HG03139 (cell line): Measurements from ENCODE around the gene PTPRD.

Experiments
- ATAC-seq: cut with Tn5 transposase; IDR thresholded peaks from one replicate; pipeline ENCODE4 v1.9.1; 2021; ENCODE audit not compliant: unreplicated experiment

The PTPRD gene

DNA sequence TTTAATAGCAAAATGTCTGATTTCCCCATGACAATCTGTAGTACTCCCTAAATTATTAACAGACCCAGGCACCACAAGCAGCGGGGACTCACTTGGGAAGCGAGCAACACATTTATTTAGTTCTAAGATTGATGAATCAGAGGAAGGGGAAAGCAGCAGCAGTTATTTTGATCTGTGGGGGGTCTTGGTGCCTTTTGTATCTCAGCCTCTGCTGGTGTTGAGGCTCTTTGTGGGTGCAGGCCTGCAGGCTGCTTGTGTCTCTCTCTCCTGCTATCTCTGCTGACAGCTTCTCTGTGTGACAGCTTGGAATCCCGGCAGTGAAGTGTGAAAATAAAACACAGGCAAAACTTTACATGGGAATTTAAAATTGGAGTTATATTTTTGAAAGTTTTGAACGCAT lies 1935.1 kb downstream of the PTPRD start:
- no peak for ATAC-seq

DNA sequence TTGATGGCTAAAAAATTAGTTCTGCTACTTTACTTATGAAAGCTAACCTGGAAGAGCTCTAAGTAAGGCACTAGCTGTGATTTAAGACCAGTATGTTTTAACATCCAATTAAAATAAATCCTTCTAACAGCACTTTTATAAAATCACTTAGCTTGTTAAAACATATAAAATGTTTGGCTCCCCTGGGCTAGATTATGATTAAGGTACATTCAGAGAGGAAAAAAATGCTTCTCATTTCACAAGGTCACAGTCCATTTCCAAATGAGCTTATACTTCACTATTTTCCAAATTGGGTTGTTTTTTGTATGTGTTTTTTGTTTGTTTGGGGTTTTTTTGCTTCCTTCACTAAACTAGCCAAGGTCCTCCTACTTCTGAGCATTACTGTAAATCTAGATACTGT lies 1938.3 kb downstream of the PTPRD start:
- no peak for ATAC-seq

DNA sequence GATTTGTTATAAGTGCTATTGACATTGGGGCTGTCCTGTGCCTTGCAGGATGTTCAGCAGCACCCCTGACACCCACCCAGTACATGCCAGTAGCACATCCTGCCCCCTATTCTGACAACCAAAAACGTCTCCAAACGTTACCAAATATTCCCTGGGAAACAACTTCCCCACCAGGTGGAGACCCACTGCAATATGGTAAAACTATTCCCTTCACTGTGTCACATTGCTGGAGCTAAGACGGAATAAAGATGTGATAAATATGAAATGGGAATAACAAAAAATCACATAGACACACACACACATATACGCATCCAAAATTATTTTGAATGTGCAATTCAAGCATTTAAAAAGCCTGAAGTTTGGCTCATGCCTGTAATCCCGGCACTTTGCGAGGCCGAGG lies 1939.0 kb downstream of the PTPRD start:
- no peak for ATAC-seq

DNA sequence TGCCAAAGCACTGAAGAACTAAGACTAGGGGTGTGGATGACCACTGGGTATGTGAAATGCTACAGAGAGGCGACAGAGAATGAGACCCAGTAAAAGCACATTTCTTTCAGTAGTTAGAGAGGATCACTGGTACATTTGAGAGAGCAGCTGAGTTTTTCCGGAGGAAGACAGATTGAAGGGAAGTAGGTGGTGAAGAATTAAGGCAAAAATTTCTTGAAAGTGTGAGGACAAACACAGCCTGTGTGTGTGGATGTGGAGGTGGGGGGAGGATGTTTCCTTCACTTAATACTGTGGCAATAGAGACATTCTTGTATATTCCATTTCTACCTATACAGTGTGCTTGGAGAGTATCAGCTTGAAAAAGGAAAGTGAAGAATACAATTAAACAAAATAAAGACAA lies 1942.1 kb downstream of the PTPRD start:
- ATAC-seq = no peak

DNA sequence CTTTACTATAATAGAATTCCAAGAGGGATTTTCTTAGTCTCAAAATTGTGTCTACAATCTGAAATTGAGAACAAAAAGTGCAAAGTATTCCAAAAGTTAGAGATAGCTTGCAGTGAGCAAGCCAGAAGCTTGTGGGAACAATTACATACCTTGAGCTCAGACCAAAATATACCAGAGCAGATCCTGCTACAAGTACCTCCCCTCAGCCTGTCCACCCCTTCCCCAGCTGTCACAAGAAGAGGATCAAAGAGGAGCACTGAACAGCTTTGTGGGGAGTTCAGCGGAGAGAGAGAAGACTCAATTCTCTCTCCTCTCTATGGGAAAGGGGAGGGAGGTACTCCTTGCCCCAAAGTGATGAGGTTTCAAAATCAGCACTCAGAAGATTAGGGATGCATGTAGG lies 1944.1 kb downstream of the PTPRD start:
- no peak for ATAC-seq

DNA sequence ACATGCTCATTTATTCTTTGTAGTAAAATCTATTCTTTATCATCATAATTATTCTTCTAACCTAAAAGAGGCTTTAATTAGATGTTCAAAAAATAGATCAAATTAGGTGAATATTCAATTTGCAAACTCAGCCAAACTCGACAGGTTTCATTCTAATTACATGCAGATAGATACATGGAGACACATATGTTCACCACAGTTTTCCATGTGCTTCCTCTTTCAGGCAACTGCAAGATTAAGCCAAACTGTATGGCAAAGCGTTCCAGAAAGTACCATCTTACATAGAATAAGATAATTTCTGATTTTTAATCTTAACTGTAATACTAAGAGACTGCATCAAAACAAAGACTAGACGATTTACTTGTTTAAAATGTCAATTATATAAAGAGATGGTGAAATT lies 1944.6 kb downstream of the PTPRD start:
- no peak for ATAC-seq

DNA sequence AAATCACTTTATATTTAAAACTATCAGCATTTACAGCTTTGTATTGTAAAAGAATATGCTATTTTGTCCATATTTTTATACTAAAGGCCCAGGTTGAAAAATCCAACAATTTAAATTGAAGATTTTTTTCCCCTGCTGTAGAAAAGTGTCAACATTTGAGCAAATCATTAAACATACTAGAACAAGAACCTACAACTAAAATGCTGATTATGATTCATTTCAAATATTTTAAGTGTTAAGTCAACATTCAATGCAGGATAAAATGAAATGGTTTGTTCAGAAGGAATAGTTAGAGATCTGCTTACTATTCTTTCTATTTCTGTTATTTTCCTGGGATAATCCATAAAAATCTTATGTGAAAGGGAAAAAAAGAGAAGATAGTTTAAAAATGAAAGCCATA lies 1946.7 kb downstream of the PTPRD start:
- ATAC-seq = no peak

DNA sequence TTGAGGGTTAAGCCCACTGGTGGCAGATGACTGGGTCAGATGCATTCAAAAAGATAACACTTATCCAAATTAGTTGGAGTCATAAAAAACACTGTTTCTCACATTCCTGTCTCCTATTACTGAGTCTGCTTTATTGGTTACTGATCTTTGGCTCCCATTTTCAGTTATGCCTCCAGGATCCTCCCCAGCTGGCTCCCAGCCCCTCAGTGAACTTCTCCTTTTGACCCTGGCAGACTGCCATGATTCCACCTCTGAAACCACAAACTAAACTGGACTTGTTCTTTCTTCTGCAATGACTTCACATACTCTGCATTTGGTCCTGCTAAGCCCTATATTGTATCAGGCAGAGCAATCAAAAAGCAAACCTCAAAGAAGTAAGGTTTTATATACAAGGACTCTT lies 1952.4 kb downstream of the PTPRD start:
- no peak for ATAC-seq

DNA sequence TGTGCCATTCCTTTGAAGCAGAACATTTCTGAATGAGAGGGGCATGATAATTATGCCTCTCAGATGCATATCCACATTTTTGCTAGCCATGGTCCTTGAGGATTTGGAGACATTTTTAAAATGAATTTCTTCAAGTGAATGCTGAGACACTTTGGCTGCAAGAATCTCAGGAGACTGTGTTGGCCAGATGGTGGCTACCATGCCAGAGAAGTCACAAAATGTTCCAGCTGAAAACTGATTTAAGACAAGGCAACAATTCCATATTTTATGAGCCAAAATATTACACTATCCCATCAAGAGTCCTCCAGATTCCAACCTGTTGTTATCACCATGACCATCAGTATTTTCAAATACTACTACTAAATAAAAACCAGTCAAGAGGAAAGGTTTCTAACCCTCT lies 1953.7 kb downstream of the PTPRD start:
- no peak for ATAC-seq

DNA sequence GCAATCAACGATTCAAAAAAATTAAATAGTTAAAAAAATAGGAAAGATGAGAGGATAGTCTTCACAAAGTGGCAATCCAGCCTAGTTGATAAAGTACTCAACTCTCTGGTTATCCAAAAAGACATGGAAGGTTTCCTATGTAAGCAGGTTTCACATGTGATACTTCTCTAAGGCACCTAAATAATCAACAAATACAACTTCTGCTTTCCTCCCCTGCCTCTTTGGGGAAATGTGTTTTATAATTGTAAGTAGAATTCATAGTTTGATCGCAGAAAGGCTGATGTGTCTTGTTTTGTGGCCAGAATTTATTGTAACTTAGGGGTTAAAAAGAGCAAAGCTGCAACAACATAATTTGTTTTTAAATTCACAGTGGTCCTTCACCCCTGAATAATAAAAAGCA lies 1957.7 kb downstream of the PTPRD start:
- ATAC-seq = no peak

DNA sequence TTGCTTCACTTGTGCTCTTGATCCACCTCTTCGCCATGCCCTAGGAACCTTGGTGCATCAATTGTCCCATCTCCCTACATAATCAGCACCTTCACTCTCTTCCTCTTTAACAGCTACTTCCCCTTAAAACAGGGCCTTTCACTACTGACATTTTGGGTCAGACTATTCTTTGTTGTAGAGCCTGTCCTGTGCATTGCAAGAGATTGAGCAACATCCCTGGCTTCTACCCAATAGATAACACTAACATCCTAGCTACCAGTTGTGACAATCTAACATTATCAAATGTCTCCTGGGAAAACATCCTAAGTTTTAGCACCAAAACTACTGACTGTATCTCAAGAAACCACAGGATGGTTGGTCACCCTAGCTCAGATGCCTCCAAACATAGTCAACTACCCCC lies 1958.9 kb downstream of the PTPRD start:
- ATAC-seq = no peak

DNA sequence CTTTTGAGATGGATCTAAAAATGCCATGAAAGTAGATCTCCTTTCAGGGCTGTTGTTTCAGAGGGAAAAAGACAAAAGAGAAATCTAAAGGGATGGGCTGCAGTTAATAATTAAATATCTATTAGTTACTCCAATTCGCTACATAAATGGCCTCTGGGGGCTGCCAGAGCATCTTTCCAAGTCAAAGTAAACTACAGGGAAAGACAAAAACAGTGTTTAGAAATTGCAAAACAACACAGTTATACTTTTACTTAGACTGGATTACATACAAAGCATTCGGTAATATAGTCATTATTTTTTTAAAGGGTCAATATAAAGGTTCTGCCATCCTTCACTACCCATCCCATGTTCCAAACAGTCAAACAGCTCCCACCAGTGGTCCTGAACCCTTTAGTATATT lies 1959.7 kb downstream of the PTPRD start:
- no peak for ATAC-seq

DNA sequence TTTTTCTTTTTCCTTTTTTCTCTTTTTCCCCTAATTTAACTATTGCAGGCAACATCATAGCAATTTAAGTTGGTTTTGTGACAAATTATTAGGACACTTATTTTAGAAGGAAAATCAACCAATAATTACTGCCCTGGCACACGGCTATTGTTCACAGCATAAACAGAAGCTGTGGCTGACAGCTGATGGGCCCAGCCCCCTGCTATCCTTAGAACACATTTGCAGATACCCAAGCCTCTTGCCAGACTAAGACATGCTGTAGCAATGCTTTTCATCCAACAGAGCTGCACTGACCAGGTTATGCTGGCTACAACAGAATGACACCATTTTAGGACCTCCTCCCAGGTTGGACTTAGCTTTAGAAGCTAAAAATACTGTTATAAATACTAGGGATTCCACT lies 1960.5 kb downstream of the PTPRD start:
- ATAC-seq = no peak

DNA sequence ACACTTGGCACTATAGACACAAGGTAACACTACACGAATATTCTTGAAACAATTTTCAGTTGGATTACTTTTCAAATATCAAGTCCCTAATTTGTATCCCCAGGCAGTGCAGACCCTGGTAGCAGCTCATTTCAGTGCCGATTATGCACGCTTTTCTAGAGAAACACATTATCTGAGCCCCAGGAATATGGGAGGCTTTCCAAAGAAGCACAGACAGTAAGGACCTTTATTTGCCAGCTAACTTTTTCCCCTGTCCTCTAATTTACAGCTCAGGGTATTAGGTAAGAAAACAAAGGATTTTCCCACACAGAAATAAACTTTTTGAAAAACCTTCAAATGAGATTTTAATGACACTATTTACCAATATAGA lies 1961.0 kb downstream of the PTPRD start:
- no peak for ATAC-seq

DNA sequence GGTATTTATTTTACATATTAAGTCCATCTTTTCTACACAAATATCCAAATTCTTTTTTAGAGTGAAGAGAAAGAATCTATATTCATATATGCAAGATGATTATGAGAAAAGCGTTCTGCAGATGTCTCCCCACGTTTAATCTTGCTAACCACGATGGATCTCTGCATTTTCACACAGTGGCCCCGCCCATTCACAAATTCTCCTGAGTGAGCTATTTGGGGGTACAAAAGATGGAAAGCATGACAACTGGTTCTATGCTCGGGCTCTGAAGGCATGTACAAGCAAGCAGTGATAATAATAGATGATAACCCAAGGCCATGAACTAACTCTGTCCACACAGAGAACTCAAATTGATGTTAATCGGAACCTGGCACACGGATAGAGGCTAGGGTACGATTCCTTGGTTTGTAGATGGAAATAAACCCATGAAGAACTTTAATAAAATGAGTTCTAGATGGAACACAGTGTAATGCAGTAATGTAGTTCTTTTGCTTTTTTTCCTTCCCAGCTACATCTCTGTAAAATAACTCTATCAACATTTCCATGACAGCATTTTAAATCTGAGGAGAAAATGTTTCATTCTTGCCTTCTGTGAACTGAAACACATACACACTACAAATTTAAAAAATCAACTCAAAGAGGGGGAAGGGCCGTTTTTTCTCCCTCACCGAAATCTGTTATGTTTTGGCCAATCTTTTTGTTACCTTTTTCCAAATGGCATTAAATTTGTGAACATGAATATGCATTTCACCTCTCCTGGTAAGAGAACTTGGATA lies 1961.5 kb downstream of the PTPRD start:
- ATAC-seq = no peak

DNA sequence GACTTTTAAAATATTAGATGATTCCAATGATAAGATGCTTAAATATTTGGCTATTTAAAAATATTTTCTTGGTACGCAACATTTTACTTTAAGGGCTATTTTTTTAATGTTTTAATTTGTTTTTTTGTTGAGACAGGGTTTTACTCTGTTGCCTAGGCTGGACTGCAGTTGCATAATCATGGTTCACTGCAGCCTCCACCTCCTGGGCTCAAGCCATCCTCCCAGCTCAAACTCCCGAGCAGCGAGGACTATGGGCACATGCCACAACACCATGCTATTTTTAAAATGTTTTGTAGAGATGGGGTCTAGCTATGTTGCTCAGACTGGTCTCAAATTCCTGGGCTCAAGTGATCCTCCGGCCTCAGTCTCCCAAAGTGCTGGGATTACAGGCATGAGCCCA lies 1963.0 kb downstream of the PTPRD start:
- ATAC-seq = no peak

DNA sequence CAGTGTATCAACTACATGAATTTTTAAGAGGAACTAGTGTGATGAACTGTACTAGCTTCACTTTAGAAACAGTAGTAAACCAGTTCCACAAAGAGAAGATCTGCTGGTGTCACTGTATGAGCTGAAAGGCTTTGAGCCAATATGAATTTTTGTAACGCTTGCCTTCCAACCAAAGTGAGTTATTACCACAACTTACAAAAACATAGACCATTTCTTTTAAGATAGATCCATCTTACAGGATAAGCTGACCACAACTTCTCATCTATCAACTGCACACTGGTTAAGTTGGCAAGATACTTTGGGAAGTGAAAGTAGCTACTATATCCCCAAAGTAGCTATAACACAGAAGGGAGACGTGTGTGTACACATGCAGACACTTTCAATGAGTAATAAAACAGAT lies 1963.6 kb downstream of the PTPRD start:
- peak; percentile 63 for ATAC-seq

DNA sequence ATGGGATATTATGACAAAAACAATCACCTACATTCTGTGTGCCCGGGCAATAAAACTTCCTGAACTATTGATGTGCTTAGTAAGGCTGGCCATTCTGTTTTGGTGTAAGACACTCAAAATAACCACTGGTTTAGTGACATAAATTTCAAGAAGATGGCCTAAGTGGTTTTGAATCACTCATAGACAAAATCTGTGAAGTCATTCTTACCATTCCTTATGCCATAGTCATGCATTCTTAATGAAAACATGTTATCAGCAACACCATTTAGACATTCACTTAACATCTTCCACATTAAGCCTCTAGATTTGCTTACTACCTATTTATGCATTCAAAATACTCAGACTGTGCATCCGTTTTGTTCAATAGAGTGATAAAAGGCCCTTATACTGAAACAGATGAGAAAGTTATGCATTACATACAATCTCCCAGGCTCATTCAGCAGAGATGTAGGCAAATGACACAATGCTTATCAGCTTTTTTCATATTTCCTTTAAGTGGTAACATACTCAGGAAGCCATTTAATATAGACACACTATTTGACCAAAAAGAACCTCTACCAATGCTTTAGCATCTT lies 1964.4 kb downstream of the PTPRD start:
- ATAC-seq = no peak

DNA sequence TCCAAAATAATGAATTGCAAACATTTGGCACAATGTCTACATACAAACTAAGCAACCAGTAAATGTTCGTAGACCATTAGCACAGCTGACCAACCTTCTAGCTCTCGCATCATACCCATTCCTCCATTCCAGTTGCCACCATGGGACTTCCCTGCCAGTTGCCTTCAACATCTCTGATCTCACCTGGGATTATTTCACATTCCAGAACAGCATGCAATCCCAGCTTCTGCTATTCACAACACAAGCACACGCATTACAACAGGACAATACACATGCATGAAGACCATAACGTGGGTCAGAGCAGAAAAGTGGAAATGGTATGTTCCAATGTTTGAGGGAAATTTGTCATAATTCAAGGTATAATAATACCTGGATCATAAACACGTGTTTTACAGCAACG lies 1965.0 kb downstream of the PTPRD start:
- no peak for ATAC-seq

DNA sequence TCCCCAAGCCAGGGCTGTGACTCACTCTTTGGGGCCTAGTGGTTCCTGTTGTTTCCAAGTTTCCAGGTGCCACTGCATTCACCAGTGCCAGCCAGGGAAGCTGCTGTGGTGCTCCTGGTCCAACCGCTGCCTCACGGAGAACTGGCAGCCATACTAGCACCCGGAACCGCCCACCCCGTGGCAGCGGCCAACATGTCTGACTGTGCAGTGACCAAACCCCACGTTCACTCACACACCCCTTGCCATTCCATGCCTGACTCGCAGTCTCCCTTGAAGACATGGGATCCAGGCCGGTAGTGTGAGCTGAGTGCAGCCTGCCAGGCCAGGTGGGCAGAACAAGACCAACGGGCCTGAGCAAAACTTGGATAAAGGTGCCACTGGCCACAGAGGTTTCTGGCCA lies 1968.2 kb downstream of the PTPRD start:
- ATAC-seq = no peak

DNA sequence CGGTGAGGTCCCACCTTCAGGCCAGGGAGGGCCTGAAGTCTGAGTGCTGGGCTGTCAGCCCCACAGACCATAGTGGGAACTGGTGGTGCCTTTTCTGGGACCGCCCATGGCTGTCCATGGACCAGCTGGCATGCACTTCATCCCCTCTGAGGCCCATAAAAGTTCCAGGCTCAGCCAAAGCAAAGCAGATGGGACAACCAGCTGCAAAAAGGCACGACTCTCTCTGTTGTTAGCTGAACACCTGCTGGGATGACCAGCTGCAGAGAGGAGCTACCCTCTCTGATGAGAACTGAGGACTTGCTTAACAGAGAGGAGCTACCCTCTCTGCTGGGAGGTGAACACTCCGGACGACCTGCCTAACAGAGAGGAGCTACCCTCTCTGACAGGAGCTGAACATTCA lies 1968.9 kb downstream of the PTPRD start:
- no peak for ATAC-seq

DNA sequence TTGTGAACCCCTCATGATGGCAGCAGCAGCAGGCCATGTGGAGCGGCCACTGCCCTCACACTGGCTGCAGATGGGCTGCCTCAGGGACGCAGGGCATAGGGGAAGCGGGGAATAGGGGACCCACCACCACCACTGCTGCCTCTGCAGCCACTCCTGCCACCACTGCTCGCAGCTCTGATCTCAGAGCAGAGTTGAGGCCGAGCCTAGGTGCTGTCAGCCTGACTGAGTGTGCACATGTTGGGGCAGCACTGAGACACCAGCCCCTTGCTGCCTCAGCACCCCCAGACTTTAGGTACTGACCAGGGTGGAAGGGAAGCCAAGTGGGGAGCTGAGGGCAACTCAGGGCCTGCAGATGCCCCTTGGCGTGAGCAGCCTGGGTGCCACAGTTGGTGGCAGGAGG lies 1969.3 kb downstream of the PTPRD start:
- no peak for ATAC-seq

DNA sequence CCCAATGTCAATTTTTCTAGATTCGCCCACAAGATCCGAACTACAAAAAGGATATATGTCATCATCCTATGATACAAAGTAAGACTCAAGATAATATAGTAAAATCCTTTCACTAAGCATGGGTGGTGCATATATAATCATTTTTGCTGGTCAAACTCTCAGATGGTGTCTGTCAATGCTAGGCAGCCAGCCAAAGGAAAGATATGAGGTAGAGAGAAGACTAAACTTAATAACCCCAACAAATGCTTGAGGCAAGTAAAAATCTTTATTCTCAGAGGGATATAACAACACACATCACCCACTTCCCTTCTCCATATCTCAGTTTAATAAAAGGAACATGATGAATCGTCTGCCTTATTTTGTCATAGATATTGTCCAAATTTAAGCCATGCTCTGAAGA lies 1972.0 kb downstream of the PTPRD start:
- no peak for ATAC-seq
